Fibroblast of the aortic adventitia (primary cell): Measurements from ENCODE around the gene CFAP43. TPM values are rescaled to one million over a fixed set of nuclear protein-coding genes. Genes with fewer than 3 reads are reported as not detected.
"Not testable (repeated sequence)": the region's sequence is repeated elsewhere in the genome, so short reads cannot be mapped to it uniquely, and the experiment has no call there.

Experiments
- DNase-seq: peaks from one replicate; pipeline ENCODE4 v3.0.0-alpha.2; 2010; ENCODE audit warnings: low read depth
- H3K4me3 ChIP-seq: 2 replicates; pipeline ENCODE4 v1.5.1; 2011; ENCODE audit warnings: low read depth, mild to moderate bottlenecking, control low read depth, low read length, moderate library complexity
- total RNA-seq: library from RNA; depleted of rRNA; stranded (reverse); fragments of >200 nt; gene quantifications from 2 replicates; pipeline ENCODE4 v1.2.3, GENCODE V29; 2012; ENCODE audit warnings: low replicate concordance
- TF ChIP-seq, protein P1 (sequence below): IDR thresholded peaks from 2 replicates; pipeline ENCODE4 v1.5.1; 2011; ENCODE audit warnings: mild to moderate bottlenecking, low read length, control low read depth, inconsistent platforms; ENCODE audit not compliant: insufficient read depth

Gene CFAP43
- total RNA-seq, 1 donor, result 0.36 TPM

- no peak overlapping the region for H3K4me3 ChIP-seq
- no peak for DNase-seq
- TF ChIP-seq, protein P1, sequence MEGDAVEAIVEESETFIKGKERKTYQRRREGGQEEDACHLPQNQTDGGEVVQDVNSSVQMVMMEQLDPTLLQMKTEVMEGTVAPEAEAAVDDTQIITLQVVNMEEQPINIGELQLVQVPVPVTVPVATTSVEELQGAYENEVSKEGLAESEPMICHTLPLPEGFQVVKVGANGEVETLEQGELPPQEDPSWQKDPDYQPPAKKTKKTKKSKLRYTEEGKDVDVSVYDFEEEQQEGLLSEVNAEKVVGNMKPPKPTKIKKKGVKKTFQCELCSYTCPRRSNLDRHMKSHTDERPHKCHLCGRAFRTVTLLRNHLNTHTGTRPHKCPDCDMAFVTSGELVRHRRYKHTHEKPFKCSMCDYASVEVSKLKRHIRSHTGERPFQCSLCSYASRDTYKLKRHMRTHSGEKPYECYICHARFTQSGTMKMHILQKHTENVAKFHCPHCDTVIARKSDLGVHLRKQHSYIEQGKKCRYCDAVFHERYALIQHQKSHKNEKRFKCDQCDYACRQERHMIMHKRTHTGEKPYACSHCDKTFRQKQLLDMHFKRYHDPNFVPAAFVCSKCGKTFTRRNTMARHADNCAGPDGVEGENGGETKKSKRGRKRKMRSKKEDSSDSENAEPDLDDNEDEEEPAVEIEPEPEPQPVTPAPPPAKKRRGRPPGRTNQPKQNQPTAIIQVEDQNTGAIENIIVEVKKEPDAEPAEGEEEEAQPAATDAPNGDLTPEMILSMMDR, result no peak
These were observed 30.5 kb downstream of the CFAP43 start for GRCh38 chr10:104201636-104202035.

DNA sequence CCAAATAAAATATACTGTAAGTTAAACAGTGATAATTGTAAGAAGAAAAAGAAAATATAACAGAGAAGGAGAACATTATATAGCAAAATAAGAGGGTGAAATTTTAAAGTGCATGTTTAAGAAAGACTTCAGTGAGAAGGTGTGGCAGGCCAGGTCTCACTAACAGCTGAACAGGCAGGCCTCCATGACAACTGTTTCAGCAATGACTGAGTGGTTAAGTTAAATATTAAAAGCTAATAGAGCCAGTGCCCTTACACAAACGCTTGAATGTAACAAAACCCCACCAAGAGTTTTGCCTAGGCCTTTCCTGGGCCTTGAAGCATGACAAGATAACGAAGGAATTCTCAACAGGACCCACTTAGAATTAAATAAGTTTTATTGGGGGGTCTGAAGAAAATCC lies 32.6 kb downstream of the CFAP43 start:
- no peak for DNase-seq
- TF ChIP-seq, protein P1, result no peak

DNA sequence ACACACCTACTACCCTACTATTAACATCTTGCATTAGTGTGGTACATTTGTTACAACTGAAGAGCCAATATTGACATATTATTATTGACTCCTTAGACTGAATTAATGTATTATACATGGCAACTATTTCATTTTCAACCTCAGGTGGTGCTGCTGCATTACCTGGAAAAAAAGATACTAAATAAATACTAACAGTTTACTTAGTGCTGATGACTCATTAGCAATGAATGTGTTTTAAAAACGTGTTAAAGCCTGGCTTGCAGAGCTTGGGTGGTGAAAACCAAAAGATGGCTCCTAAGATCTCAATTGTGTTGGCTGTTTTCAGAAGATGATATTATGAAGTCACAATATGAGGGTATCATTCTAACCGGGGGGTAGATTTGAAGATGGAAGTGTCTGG lies 34.8 kb downstream of the CFAP43 start:
- no peak for DNase-seq
- TF ChIP-seq, protein P1, result no peak
- H3K4me3 ChIP-seq, result no peak overlapping the region

More for the DNA sequence above, 32.6 kb downstream of the CFAP43 start:
- no peak overlapping the region for H3K4me3 ChIP-seq

DNA sequence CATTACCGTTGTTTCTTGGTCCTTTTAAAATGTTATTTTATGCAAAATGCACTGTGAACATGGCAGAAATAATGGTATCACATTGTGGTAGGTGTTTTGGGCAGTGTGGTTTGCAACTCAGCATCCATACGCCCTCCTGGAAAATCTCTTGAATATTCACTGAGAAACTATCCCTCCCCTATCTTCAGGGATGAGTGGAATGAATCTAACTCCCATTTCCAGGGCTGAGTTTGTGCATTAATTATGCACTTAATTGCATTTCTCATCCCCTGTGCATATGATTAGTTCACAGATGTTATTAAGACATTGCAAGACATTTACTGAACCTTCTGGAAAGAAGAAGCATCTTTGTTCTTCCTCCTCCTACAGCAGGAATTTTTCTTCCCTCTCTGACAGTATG lies 36.5 kb downstream of the CFAP43 start:
- TF ChIP-seq, protein P1, result no peak
- no peak for DNase-seq
- no peak overlapping the region for H3K4me3 ChIP-seq

- H3K4me3 ChIP-seq, result no peak overlapping the region
- TF ChIP-seq, protein P1, result no peak
- no peak for DNase-seq
These were observed 38.4 kb downstream of the CFAP43 start for GRCh38 chr10:104193787-104194186.

DNA sequence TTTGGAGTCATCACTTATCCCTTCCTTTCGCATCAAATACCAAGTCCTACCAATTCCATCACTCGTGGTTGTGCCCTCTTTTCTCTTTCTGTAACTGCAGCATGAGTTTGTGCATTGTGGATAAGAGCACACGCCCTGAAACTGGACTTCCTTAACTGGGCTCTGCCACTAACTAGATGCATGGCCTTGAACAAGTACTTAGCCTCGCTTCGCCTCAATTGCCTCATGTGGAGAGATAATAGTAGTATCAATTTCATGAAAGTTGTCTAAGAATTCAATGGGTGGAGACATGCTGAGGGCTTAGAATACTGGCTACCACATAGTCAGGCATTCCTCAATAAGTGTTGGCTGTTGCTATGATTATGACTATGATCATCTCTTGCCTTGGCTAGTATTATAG lies 41.5 kb downstream of the CFAP43 start:
- no peak overlapping the region for H3K4me3 ChIP-seq
- no peak for DNase-seq
- TF ChIP-seq, protein P1, result no peak

GRCh38 chr10:104183682-104184081 lies 48.5 kb downstream of the CFAP43 start:
- no peak overlapping the region for H3K4me3 ChIP-seq
- TF ChIP-seq, protein P1, result no peak
- no peak for DNase-seq

DNA sequence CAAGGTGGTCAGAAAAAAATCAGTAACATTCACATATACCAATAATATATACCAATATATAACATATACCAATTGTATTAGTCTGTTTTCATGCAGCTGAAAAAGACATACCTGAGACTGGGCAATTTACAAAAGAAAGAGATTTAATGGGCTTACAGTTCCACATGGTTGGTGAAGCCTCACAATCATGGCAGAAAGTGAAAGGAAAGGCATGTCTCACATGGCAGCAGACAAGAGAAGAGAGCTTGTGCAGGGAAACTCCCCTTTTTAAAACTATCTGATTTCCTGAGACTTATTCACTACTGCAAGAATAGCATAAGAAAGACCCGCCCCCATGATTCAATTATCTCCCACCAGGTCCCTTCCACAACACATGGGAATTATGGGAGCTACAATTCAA lies 58.0 kb downstream of the CFAP43 start:
- not testable (repeated sequence) for DNase-seq, H3K4me3 ChIP-seq
